T-helper 1 cell (primary cell): ENCODE measurements around the gene DNAJB2.
"Not testable (repeated sequence)": the region's sequence is repeated elsewhere in the genome, so short reads cannot be mapped to it uniquely, and the experiment has no call there.

ENCODE experiments used
- DNase-seq, 5 donors: peaks; one replicate each; pipeline ENCODE4 v3.0.0-alpha.2; 2012 to 2020

DNAJB2 gene

DNA sequence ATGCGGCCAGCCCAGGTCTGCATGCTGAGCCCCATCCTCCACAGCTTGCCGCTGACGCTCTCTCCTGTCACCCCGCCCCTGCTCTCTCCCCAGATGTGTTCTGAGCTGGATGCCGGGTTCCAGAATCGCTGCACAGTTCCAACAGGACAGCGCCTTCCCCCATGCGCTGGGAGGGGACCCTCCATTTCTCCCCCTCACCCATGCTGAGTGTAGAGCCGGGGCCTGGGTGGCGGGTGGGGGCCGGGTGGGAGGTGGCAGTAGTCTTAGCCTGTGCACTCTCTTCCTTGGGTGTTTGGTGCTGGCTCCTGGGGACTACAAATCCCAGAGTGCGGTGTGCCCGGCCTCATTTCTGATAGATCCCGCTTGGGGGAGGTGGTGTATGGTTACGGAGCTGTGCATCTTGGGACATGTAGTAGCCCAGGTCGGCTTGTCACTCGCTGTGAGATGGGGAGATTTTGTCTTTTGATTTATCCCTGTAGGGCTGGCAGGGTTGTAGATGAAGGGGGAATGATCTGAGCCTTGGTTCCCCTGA lies 6.8 kb downstream of the DNAJB2 start:
- no peak for DNase-seq

DNA sequence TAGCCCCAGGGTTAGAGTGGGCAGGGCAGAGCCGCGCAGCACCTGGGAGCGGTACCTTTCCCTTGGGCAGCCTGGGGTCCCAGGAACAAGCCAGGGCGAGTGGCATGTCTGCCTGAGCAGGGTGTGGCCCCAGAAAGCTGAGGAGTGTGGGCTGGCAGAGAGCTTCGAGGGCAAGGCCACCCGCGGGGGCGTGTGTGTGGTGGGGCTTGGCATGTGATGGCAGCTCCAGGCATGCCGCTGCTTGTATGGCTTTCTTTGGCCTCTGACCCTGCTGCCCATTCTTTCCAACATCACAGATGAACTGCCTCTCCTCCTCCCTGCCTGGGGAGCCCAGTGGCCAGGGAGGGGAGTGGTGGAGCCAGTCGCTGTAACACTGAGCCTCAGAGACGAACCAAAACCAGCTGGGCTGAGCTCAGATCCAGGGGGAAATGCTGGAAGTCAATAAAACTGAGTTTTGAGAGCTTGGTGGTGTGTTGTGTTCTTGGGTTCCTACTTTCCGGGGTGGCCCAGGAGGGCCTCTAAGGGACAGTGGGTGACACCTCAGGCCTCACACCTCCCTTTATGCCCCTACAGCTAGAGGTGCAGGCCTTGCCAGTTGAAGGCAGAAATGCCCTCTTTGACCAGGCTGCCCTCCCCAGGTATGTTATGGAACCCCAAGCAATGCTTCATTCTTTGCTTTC lies 7.4 kb downstream of the DNAJB2 start:
- DNase-seq = no peak

DNA sequence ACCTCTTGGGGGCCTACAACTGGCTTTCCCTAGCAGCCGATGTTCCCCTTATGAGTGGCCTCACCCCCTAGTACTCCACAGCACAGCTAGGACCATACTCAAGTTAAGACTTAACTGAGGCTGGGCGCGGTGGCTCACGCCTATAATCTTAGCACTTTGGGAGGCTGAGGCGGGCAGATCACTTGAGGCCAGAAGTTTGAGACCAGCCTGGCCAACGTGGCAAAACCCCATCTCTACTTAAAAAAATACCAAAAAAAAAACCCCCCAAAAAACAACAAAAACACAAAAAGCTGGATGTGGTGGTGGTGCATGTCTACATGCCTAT lies 7.9 kb downstream of the DNAJB2 start:
- not testable (repeated sequence) for DNase-seq

DNA sequence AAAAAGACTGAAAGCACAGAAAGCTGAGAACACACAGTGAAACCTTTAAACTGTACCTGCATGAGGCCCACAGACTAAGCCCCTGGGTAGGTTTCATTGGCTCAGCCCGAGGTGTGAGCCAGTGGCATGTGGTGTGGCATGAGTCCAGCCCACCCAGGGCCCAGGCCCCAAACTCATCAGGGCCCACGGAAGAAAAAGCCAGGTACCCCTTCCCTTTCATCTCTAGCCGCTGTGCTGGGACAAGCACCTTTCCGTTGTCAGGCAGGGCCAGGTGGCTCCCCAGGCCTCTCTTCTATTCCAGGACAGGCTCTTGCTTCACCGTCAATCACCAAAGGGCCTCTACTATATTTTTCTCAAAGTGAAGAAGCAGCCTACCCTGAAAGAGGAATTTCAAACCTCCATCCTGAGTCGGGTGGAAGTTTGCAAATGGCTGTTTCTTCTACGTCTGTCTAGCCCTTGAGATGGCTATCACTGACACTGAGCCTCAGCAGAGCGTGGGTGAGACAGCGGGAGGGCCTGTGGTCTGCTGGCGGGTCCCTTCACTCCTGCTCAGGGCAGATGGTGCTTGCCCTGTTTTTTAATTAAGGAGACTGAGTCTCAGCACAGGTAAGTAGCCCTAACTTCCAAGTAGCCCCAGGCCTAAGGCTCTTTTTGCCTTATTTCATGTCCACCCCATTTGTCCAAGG lies 8.6 kb downstream of the DNAJB2 start:
- no peak for DNase-seq

DNA sequence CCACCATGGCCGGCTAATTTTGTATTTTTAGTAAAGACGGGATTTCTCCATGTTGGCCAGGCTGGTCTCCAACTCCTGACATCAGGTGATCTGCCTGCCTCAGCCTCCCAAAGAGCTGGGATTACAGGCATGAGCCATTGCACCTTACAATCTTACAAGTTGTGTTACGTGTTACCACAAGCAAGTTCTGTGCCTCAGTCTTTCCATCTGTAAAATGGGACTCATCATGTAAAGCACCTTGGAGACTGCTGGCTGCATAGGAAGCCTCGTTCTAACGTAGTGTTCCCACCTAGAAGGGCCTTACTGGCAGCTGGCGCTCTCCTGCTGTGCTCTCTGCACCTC lies 10.0 kb downstream of the DNAJB2 start:
- no peak for DNase-seq

DNA sequence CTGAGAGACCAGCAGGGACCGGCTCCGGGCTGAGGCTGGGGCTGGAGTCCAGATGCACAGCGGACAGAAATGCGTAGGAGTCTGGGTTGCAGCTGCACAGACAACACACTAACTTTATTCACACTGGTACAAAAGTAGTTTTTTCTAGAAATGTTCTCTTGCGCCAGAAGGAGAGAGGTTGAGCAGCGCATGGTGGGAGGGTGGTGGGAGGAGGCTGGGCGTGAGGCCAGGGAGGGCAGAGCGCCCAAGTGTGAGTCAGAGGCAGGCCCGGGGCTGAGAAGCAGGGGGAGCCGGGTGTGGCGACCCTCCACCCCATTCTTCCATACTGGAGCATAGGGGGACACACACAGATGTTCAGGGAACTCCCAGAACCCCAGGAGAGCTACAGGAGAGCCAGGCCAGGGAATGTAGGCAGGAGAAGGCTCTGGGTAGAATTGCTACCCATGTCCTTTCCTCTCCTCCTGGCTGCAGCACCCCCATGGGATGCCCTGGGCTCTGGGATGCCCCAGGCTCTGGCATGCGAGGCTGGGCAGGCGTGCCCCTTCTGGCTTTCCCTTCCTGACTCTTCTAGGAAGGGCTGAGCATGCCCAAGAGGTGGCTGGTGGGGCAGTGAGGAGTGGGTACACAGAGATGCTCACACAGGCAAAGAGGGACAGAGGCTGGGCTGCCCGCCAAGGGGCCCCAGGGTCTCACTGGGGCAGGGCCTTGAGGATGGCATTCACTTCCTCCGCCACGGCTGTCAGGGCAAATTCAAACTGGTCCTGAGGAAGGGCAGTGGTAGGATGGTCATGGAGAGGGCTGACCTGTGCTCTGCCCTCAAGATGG lies 10.6 kb downstream of the DNAJB2 start:
- no peak for DNase-seq

DNA sequence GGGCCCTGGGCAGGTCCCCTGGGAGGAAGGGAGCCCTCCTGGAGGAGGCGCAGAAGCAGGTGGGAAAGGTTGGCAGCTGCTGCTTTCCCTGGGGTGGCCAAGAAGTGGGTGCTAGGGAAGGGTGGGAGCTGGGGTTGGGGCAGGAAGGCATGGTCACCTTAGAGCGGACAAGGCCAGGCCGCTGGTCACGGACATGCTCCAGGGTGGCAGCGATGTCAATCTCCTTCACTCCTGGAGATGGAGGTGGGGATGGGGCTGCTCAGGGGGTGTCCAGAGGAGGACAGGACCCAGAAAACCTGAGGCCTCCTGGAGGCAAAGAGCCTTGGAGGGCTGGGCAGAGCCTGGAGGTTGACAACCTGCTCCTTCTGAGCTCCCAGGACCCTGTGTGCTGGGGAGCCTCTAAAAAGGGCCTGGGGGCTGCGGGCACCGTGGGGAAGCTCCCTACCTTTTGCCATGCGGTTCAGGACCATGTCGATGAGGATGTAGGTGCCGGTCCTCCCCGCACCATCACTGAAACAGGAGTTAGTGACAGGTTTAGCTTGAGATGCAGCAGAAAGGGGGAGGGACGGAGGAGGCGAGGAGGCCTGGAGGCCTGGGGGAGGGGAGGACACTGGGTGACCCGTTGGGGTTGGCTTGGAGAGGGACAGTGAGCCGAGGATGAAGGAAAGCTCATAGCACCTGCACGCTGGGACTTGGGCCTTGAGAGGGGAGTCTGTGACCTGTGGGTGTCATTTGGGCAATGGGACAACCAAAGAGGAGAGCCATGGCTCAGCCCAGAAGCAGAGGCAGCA lies 11.4 kb downstream of the DNAJB2 start:
- DNase-seq = no peak

DNA sequence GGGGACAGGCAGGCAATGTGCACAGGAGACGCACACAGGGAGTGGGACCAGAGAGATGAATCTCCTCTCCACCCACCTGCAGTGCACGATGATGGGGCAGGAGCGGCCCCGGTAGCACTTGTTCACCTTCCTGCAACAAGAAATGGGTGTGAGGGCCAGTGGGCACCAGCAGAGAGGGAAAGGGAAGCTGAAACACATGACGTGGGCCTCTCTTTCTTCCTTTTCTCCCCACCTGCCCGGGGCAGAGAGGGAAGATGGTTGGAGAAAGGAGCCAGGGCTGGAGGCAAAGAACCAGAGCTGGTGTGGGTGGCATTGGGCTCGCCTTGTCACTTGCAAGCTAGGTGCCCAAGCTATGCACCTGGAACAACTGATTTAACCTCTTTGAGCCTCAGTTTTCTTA lies 12.2 kb downstream of the DNAJB2 start:
- DNase-seq = no peak

DNA sequence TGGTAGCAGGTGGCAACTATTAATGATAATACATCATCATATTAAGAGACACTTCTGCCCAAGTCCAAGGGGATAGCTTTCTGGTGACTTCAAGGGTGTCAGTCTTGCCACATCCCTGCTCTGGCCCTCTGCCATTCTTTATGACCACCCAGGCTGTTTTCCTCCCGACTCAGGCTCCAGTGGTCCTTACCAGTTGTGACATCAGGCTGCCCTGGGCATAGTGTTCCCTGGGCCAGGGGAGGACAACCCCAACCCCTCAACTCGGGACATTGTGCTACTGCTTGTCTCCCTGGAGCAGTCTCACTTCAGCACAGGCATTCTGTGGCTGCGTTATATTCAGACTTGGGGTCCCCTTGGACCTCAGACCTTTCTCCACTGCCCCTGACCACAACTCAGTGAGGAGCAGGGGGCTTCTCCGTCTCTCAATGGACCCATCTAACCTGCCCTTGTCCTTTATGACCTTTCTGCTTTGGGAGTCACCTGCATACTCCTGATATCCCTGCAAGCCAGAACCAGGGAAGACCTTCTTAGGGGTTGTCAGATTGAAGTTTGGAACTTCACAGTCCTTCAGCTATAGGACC lies 12.8 kb downstream of the DNAJB2 start:
- no peak for DNase-seq

DNA sequence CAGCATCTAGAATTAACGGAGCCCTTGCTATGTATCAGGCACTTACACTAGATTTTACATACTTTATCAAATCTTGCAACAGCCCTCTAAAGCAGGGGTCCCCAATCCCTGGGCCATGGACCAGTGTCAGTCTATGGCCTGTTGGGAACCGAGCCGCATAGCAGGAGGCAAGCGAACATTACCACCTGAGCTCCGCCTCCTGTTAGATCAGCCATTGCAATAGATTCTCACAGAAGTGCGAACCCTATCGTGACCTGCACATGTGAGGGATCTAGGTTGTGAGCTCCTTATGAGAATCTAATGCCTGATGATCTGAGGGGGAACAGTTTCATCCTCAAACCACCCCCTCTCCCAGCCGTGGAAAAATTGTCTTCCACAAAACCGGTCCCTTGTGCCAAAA lies 13.4 kb downstream of the DNAJB2 start:
- no peak for DNase-seq

DNA sequence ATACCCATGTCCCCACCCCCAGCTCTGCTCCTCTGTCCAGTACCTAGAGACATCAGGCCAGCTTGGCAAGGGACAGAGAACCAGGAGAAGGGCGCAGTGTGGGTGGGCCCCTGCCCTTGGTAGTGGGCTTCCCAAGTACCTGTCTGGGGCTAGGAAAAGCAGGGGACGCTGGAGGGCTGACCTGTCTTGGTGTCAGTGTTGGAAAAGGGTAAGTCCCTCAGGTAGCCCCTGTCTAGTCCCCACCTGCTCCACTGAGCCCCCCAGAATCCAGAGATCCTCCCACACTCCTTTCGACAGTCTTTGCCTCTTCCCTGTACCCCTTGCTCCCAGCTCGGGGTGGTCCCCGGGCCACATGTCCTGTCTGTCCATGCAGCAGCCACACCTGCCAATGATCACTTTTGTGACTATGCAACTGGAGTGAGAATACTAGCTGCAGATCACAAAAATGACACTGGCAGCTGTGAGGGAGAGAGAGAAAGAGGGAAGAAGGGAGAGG lies 14.6 kb downstream of the DNAJB2 start:
- DNase-seq = no peak

DNA sequence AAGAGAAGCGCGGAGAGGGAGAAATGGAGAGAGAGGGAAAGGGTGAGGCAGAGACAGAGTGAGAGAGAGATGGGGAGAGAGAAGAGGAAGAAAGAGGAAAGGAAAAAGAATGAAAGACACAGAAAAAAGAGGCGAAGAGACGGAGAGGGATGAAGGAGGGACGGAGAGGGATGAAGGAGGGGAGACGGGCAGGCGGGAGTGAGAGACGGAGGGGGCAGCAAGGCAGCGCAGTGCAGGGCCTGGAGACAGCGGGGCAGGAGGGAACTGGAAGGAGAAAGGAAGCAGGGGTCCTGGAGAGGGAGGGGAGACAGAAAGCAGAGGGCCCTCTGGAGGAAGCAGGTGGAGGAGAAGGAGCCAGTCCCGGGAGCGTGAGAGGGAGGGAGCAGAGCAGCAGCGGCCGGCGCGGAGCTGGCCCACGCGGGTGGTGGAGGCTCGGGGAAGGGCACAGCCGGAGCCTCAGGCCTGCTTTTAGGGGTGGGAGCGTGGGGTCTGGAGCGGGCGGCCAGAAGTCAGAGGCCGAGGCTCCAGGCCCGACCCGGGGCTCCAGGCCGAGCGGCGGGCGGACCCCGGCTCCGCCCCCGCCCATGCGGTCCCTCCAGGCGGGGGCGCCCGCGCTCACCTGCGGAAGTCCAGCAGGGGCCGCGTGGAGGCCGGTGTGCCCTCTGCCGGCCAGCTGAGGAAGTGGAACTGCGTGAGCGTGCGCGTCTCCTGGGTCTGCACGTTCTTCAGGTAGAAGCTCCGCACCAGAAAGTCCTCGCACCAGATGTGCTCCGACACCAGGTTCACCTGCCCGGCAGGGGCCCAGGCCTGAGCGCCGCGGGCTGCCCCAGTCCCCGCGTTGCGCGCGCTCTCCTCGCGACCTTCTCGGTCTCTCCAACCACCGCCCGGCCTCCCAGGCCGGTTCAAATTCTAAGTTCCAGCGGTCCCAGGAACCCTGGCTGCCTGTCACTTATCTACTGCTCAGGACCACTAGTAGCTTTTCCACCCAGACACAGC lies 15.5 kb downstream of the DNAJB2 start:
- DNase-seq = peak; percentile 75 to 89 (median 83)

DNA sequence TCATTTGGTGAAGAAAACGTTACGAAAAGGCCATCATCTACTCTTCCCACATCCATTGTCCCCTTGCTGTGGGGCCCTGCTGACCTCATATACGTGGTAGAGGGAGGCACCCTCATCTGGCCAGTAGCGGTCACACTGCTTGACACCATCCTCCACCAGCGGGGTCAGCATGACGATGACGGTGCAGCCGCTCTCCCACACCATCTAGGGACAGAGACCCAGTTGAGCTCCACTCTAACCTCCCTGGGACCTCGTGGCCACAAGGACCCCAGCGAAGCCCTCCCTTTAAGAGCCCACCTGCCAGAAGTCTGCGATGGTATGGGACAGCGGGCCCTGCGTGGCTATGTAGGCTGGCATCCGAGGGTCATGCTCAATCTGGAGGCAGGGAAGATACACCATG lies 17.0 kb downstream of the DNAJB2 start:
- no peak for DNase-seq

DNA sequence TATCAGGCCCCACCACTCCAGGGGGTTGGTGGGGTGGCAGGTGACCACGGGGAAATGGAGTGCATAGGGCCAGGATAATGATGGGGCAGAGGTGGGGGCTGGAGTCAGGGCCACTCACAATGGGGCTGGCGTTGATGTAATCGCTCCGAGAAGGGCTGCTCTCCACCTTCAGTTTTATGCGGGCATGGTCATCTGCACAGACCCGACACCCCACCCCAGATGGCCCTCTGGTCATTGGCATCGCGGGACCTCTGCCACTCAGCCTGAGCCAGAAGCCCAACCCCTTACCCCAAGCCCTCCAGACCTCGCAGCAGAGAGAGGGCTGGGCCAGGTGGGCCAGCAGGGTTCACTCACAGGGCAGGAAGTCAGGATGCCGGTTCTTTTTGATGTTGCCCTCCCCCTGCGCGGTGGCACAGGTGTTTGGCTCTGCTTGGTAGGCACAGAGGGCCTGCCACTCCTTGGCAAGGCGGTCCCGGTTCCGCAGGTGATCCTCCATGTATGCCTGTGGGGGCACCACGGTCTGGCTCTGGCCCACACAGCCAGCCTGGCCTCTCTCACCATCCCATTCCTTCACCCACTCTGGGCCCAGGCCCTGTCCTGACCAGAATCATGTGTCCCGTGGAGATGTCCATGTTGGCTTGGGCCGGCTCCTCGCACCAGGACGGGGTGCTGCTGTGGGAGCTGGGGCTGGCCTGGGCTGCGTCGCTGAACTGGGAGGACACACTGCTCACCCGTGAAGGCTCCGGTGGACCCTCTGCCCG lies 17.6 kb downstream of the DNAJB2 start:
- DNase-seq = no peak

DNA sequence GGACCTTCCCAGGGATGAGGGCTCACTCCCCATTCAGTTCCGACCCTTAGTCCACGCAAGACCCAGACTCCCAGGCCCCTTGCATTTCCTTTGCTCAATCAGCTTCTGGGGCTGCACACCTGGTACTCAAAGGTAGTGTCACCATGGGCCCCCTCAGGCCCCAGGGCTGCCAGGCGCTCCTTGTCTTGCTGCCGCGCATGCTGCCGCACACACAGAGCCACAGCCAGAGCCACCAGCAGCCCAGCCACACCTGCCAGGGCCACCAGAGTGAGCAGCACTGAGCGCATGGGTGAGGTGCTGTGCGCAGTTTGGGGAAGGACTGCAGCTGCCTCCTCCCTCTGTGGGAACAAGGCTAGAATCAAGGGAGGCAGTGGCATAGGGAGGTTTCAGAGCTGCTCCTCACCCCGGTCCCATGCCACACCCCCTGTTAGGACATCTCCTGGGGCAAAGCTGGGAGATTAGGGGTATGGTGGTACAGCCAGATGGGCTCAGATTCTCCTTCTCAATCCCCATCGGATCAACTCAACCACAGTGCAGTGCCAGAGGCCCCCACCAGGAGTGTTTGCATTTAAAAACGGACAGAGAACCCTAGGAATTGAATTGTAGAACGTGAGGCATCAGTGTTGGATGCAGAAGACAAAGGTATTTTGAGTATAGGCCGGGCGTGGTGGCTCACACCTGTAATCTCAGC lies 18.7 kb downstream of the DNAJB2 start:
- DNase-seq = no peak

DNA sequence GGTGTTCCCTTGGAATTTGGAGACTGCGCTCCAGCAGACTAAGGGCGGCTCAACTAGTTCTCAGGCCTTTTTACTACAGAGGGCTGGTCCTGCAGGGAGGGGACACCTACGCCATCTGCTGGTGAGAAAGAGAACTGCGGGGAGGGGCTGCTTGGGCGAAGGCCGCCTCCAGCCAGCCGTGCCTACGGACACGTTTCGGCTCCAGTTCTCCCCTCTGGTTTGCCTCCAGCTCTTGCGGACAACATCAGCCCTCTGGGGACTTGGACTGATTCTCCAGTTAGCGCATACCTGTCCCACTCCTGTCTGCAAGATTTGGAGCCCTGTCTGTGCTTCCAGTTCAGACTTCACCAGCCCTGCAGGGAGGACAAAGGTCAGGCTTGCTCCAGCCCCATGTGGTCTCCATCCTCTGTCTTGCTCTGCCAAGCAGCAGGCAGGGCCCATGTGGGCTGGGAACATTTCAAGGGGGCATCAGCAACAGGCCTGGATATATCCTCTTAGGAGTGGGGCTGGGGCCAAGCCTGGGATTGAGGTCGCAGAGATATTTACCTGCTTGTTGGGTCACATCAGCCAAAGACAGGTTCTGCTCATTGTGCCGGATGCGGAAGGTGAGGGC lies 19.7 kb downstream of the DNAJB2 start:
- DNase-seq = peak; percentile 63 to 84 (median 73)

DNA sequence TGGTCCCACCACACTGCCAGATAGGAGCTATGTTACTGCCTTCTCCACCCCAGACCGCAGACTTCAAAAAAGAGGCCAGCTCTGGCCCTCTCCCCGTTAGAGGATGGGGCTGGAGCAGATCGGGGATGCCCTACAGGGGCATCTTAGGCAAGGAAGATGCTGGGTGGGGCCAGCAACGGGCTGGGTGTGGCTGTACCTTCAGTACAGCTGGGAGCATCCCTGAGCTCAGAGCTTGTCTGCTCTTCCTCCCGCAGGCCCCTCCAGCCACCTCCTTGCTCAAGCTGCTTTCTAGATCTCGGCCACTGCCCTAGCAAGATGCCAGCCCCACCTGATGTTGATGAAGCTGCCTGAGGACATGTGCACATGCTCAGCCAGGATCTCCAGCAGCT lies 20.2 kb downstream of the DNAJB2 start:
- DNase-seq = no peak

DNA sequence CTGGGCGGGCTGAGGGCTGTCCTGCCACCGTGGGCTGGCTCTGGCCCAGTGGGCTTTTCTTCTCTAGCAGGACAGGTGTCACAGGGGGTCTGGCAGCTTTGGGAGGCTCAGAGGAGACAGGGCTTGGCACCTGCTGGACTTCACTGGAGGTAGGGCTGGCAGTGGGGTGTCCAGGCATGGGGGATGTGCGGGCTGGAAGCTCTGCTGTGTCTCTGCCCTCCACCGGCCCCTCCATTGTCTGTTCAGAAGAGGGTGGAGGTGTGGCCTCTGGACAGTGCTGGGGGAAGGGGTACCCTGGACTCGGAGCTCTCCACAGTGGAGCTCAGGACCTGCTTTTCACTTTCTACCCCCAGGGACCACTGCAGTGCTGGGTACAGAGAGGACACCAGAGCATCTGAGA lies 20.9 kb downstream of the DNAJB2 start:
- DNase-seq = no peak

DNA sequence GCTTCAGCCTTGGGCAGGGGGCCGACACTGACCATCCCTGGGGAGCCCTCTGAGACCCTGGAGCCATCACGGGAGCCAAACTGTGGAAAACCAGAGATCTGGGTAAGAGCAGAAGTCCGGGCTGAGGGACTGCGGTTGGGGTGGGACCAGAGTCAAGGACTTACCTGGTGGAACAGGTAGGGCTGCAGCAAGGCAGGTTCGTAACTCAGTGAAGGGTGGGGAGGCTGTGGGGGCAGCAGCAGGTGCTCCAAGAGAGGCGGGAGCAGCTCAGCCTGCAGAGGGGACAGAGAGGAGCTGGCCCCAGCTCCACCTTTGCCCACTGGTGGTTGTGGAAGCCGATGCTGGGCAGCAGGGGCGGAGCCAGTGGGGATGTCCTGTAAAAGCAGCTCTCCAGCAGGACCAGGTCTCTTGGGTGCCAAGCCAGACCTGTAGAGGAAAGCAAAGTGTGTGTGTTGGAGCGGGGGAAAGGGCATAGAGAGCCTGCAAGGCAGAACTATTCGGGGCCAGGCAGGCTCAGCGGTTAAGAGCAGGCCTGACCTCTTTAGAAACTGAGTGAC lies 23.3 kb downstream of the DNAJB2 start:
- no peak for DNase-seq
